Hepatocyte (in vitro differentiated cells): ENCODE results near the gene SIAH3.

Experiments
- CTCF ChIP-seq: fragments of 200-600 bp; sonication (generic); IDR thresholded peaks from 2 replicates; pipeline ENCODE4 v1.5.1; 2016; ENCODE audit warnings: antibody characterized with exemption, mild to moderate bottlenecking; ENCODE audit not compliant: poor library complexity
- EZH2phosphoT487 ChIP-seq: fragments of 200-600 bp; sonication (generic); IDR thresholded peaks from one replicate; pipeline ENCODE4 v1.6.1; 2018; ENCODE audit warnings: antibody characterized with exemption, mild to moderate bottlenecking, low read depth, moderate library complexity; ENCODE audit not compliant: unreplicated experiment, severe bottlenecking

- TF ChIP-seq CTCF = no peak
- no peak for TF ChIP-seq EZH2phosphoT487
Measured at GRCh38 chr13:45828256-45828968, 23.1 kb downstream of the SIAH3 start.
